ENCODE data around the gene SLC12A3. TPM values are rescaled to one million over a fixed set of nuclear protein-coding genes. Genes with fewer than 3 reads are reported as not detected.

Gene SLC12A3
- total and polyA plus RNA-seq, 2 of the 4 experiments (the other 2 are of a cell fraction) = not detected

DNA sequence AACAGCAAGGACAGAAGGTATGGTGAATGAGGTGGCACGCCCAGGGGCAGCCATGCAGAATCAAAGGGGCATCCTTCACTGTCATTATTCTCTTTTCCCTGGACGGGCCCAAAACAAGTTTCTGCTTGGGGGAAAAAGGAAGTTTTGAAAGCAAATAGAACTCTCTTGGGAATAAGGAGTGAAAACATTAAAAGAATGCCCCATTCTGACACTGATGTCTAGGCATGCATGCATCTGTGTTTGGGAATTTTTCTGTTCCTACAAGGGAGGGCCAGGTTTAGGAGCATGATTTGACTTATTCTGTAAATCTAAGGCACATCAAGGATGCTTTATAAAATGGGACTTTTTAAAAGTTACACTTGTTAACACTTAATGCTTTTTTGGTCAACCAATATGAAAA is 34.3 kb upstream of the SLC12A3 start:
- WGBS, 2 experiments (ENCODE audit: extremely low coverage in 2 of 2, insufficient read length in 1 of 2) = no CpG with 5 or more reads among the region's 2 CpGs
- H2BK5ac ChIP-seq (ENCODE audit: low read depth, low read length, poor library complexity, severe bottlenecking) = peak overlapping the region; percentile 15
- no peak overlapping the region for H2AK5ac ChIP-seq (ENCODE audit: low read depth, low read length)
- no peak overlapping the region for H3K4me3 ChIP-seq (ENCODE audit: insufficient read depth, low read depth, low read length)
- H3K9me1 ChIP-seq (ENCODE audit: insufficient read depth, low read length) = peaks cover 15% of the 10 kb centered on the region; the same call in 1 of the 2 replicates
- H3K56ac ChIP-seq (ENCODE audit: extremely low read depth, insufficient read depth, low read length) = no peak overlapping the region
- no peaks in the 10 kb centered on the region for H3K27me3 ChIP-seq (ENCODE audit: control insufficient read depth, insufficient read depth, low read length)
- H4K20me1 ChIP-seq (ENCODE audit: insufficient read depth, low read length) = no peaks in the 10 kb centered on the region
- H3K23ac ChIP-seq (ENCODE audit: low read depth, low read length) = no peak overlapping the region
- H3K4ac ChIP-seq (ENCODE audit: low read depth, low read length) = no peak overlapping the region
- no peak overlapping the region for H2AFZ ChIP-seq (replicated peaks; ENCODE audit: low read length, poor library complexity)
- in situ Hi-C loops (cut with MboI; ENCODE audit: low sequenced_read_pairs) (no loop called here), intact Hi-C loops (cut with micrococcal nuclease) (no loop called here), dilution Hi-C loops (cut with HindIII; ENCODE audit: low sequenced_read_pairs, unreplicated experiment) (no loop called here)
- TF ChIP-seq CEBPB (IDR thresholded peaks at IDR 0.05; ENCODE audit: low read depth, low read length) (no peak), CHD1 (IDR thresholded peaks at IDR 0.05; ENCODE audit: low read depth, low read length) (no peak), BHLHE40 (IDR thresholded peaks at IDR 0.05; ENCODE audit: low read depth, low read length) (no peak), SMC3 (IDR thresholded peaks at IDR 0.05; ENCODE audit: low read depth, low read length) (no peak), RAD21 (IDR thresholded peaks at IDR 0.05; ENCODE audit: low read length) (no peak), MAZ (IDR thresholded peaks at IDR 0.05; ENCODE audit: borderline replicate concordance, low read depth, low read length) (no peak), RCOR1 (IDR thresholded peaks at IDR 0.05; ENCODE audit: insufficient replicate concordance, low read length) (no peak), NFE2L2 (IDR thresholded peaks at IDR 0.05; ENCODE audit: low read depth, low read length) (no peak), MAFK (IDR thresholded peaks at IDR 0.05; ENCODE audit: low read depth, low read length) (no peak), RFX5 (IDR thresholded peaks at IDR 0.05; ENCODE audit: low read depth, low read length) (no peak)
- TF ChIP-seq, protein P1, sequence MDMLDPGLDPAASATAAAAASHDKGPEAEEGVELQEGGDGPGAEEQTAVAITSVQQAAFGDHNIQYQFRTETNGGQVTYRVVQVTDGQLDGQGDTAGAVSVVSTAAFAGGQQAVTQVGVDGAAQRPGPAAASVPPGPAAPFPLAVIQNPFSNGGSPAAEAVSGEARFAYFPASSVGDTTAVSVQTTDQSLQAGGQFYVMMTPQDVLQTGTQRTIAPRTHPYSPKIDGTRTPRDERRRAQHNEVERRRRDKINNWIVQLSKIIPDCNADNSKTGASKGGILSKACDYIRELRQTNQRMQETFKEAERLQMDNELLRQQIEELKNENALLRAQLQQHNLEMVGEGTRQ (IDR thresholded peaks at IDR 0.05; ENCODE audit: low read depth, low read length) = no peak
- TF ChIP-seq, protein P2, sequence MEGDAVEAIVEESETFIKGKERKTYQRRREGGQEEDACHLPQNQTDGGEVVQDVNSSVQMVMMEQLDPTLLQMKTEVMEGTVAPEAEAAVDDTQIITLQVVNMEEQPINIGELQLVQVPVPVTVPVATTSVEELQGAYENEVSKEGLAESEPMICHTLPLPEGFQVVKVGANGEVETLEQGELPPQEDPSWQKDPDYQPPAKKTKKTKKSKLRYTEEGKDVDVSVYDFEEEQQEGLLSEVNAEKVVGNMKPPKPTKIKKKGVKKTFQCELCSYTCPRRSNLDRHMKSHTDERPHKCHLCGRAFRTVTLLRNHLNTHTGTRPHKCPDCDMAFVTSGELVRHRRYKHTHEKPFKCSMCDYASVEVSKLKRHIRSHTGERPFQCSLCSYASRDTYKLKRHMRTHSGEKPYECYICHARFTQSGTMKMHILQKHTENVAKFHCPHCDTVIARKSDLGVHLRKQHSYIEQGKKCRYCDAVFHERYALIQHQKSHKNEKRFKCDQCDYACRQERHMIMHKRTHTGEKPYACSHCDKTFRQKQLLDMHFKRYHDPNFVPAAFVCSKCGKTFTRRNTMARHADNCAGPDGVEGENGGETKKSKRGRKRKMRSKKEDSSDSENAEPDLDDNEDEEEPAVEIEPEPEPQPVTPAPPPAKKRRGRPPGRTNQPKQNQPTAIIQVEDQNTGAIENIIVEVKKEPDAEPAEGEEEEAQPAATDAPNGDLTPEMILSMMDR (conservative IDR thresholded peaks at IDR 0.05; ENCODE audit: low read depth, low read length) = no peak
- no peaks in the 10 kb centered on the region for H3K9me3 ChIP-seq (ENCODE audit: control insufficient read depth, insufficient read depth, low read length)
- POLR2A ChIA-PET (ENCODE audit: unreplicated experiment) = no interaction called here
- no peaks in the 10 kb centered on the region; a peak in 1 of 4 replicates for H3K79me1 ChIP-seq (ENCODE audit: low read depth in 1 of 2, low read length in 2 of 2)
- H4K5ac ChIP-seq (ENCODE audit: low read depth, low read length) = no peak overlapping the region
- no peak overlapping the region for H2BK20ac ChIP-seq (ENCODE audit: low read depth, low read length)
- no TSS peak for BruUV-seq (replicated peaks)
- CTCF ChIA-PET = no interaction called here
- H2BK120ac ChIP-seq (ENCODE audit: low read depth, low read length) = no peak overlapping the region
- H3K9ac ChIP-seq (ENCODE audit: low read depth, low read length) = no peak overlapping the region
- no peak for DNase-seq
- H3K14ac ChIP-seq (replicated peaks; ENCODE audit: low read depth, low read length) = no peak overlapping the region
- H2AK9ac ChIP-seq (replicated peaks; ENCODE audit: low read depth, low read length, poor library complexity) = no peak overlapping the region
- H3K36me3 ChIP-seq (ENCODE audit: control insufficient read depth, insufficient read depth, low read length) = peaks cover 35% of the 10 kb centered on the region
- H2BK15ac ChIP-seq (ENCODE audit: low read depth, low read length) = no peak overlapping the region
- H3K4me1 ChIP-seq (ENCODE audit: control insufficient read depth, insufficient read depth, low read length) = peaks cover 2% of the 10 kb centered on the region
- peak; percentile 65 for ATAC-seq (ENCODE audit: low read depth)
- H3K4me2 ChIP-seq (ENCODE audit: low read depth, low read length) = no peak overlapping the region
- no peak overlapping the region for H4K91ac ChIP-seq (ENCODE audit: insufficient read depth, low read depth, low read length)
- no peak overlapping the region for H4K8ac ChIP-seq (ENCODE audit: low read depth in 2 of 2, low read length in 2 of 2)
- H3K18ac ChIP-seq (ENCODE audit: low read depth, low read length) = no peak overlapping the region
- H3K27ac ChIP-seq (ENCODE audit: insufficient read depth, low read length) = no peak overlapping the region
